ENCODE results near the gene ZNF473.
"Not testable (repeated sequence)": the region's sequence is repeated elsewhere in the genome, so short reads cannot be mapped to it uniquely, and the experiment has no call there.

ZNF473 gene

DNA sequence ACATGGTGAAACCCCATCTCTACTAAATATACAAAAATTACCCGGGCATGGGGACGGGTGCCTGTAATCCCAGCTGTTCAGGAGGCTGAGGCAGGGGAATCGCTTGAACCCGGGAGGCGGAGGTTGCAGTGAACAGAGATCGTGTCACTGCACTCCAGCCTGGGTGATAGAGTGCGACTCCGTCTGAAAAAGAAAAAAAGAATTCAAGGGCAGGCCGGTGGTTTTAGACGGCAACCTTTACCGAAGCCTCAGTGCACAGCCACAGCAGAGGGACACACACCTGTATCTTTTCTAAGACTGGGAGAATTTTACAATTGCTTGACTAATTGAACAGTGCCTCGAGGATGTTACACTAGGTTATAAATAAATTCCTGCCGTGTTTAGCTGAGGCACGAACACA is 73.9 kb downstream of the ZNF473 start:
- DNase-seq (ENCODE audit: low spot score), result not testable (repeated sequence)

DNA sequence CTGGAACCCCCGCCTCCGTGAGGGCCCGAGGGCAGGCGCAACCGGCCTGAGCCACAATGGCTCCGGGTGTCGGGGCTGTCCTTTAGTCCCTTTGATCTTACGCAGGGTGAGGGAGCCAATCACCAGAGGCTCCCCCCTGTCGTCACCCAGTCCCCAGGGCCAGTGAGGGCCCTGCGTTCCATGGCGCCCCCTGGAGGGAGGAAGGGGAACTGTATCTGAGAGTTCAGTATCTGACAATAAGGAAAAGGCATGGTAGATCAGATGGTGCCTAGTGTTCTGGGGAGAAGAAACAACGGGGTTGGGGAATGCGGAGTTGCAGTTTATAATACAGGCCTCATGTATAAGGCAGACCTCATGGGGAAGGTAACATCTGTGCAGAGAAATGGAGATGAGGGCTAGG is 75.1 kb downstream of the ZNF473 start:
- DNase-seq (ENCODE audit: low spot score), result not testable (repeated sequence)

Data from pons (tissue), 1 donor.